Keratinocyte (primary cell): ENCODE measurements around the gene FBXO42. TPM values are rescaled to one million over a fixed set of nuclear protein-coding genes. Genes with fewer than 3 reads are reported as not detected.

Experiments
- DNase-seq: peaks from one replicate; pipeline ENCODE4 v3.0.0-alpha.2; 2011; ENCODE audit warnings: low read depth, missing footprints, low spot score
- FAIRE-seq: peaks from 2 replicates; lab custom pipeline; 2011; peaks lifted over from hg19 to GRCh38; lab: Jason Lieb, UNC
- H2AFZ ChIP-seq: 2 replicates; pipeline ENCODE4 v1.6.0; 2012; ENCODE audit warnings: low read length, control low read depth, inconsistent platforms; ENCODE audit not compliant: control insufficient read depth
- H3K27ac ChIP-seq: 2 replicates; pipeline ENCODE4 v1.5.1; 2011; ENCODE audit warnings: low read length; ENCODE audit not compliant: control insufficient read depth, insufficient read depth
- H3K27me3 ChIP-seq: 3 replicates; pipeline ENCODE4 v1.6.0; 2011; ENCODE audit warnings: low read length; ENCODE audit not compliant: control insufficient read depth, insufficient read depth; ENCODE audit errors: extremely low read depth
- H3K36me3 ChIP-seq, 2 experiments: 2 replicates in 1 of 2; 3 replicates in 1 of 2; pipeline ENCODE4 v1.5.1; 2011; ENCODE audit warnings: low read length in 2 of 2, mild to moderate bottlenecking in 1 of 2; ENCODE audit not compliant: control insufficient read depth in 2 of 2, insufficient read depth in 2 of 2; ENCODE audit errors: extremely low read depth in 1 of 2
- H3K4me1 ChIP-seq: 3 replicates; pipeline ENCODE4 v1.5.1; 2011; ENCODE audit warnings: low read length; ENCODE audit not compliant: control insufficient read depth, insufficient read depth; ENCODE audit errors: extremely low read depth
- H3K4me2 ChIP-seq: 3 replicates; pipeline ENCODE4 v1.6.0; 2011; ENCODE audit warnings: low read depth, low read length; ENCODE audit not compliant: control insufficient read depth, insufficient read depth; ENCODE audit errors: extremely low read depth
- H3K4me3 ChIP-seq, 3 experiments: fragments of 200-600 bp in 1 of 3; sonication (generic) in 1 of 3; 2 replicates in 2 of 3; 3 replicates in 1 of 3; pipeline ENCODE4 v1.5.1; 2011 to 2016; ENCODE audit warnings: low read length in 3 of 3, mild to moderate bottlenecking in 3 of 3, control low read depth in 2 of 3, inconsistent platforms in 1 of 3, low read depth in 1 of 3, mixed read lengths in 1 of 3, mixed run types in 1 of 3, moderate library complexity in 1 of 3; ENCODE audit not compliant: control insufficient read depth in 2 of 3, insufficient read depth in 2 of 3; ENCODE audit errors: extremely low read depth in 1 of 3
- H3K79me2 ChIP-seq: 2 replicates; pipeline ENCODE4 v1.6.0; 2012; ENCODE audit warnings: low read length; ENCODE audit not compliant: control insufficient read depth, insufficient read depth
- H3K9ac ChIP-seq: 3 replicates; pipeline ENCODE4 v1.6.0; 2011; ENCODE audit warnings: low read length; ENCODE audit not compliant: control insufficient read depth, insufficient read depth; ENCODE audit errors: extremely low read depth
- H3K9me1 ChIP-seq: 3 replicates; pipeline ENCODE4 v1.6.0; 2011; ENCODE audit warnings: low read length; ENCODE audit not compliant: control insufficient read depth, insufficient read depth; ENCODE audit errors: extremely low read depth
- H3K9me3 ChIP-seq: 2 replicates; pipeline ENCODE4 v1.5.1; 2012; ENCODE audit warnings: low read depth, low read length; ENCODE audit not compliant: control insufficient read depth
- H4K20me1 ChIP-seq: 3 replicates; pipeline ENCODE4 v1.6.0; 2011; ENCODE audit warnings: low read length; ENCODE audit not compliant: control insufficient read depth, insufficient read depth; ENCODE audit errors: extremely low read depth
- CTCF ChIP-seq, 3 experiments: IDR thresholded peaks in 1 of 3; conservative IDR thresholded peaks in 1 of 3; optimal IDR thresholded peaks in 1 of 3; 2 replicates in 2 of 3; 3 replicates in 1 of 3; pipeline versions ENCODE3 to v1.5.1; 2011; ENCODE audit warnings: low read length in 3 of 3, mild to moderate bottlenecking in 3 of 3, moderate library complexity in 2 of 3, control low read depth in 1 of 3, inconsistent platforms in 1 of 3; ENCODE audit not compliant: insufficient read depth in 2 of 3; ENCODE audit errors: extremely low read depth in 1 of 3
- EZH2 ChIP-seq: IDR thresholded peaks from one replicate; pipeline ENCODE4 v1.6.1; 2012; ENCODE audit warnings: inconsistent platforms, mild to moderate bottlenecking, low read length, moderate library complexity
- dilution Hi-C: fragments of 300-500 bp; cut with MboI; formaldehyde crosslinking; loops from one replicate; pipeline ENCODE4 v1.7.0; 2020; ENCODE audit warnings: low sequenced_read_pairs; ENCODE audit not compliant: extremely low pct_ligation_motif_present
- polyA plus RNA-seq, 5 experiments: library from polyadenylated mRNA; depleted of rRNA in 3 of 5; stranded (reverse) in 3 of 5; stranded (forward) in 1 of 5; unstranded in 1 of 5; fragments of >200 nt; gene quantifications; 1 replicate in 1 of 5; 2 replicates in 3 of 5; 3 replicates in 1 of 5; pipeline versions ENCODE4 v1.2.1 to v1.2.3, GENCODE V29; 2011 to 2012; ENCODE audit warnings: missing spikeins in 2 of 5, low read depth in 1 of 5, low replicate concordance in 1 of 5

FBXO42 gene
- polyA plus RNA-seq, 1 donor (not counting 4 experiments of a cell fraction or from before 2014, with no cell fraction given), result 14.1 TPM

DNA sequence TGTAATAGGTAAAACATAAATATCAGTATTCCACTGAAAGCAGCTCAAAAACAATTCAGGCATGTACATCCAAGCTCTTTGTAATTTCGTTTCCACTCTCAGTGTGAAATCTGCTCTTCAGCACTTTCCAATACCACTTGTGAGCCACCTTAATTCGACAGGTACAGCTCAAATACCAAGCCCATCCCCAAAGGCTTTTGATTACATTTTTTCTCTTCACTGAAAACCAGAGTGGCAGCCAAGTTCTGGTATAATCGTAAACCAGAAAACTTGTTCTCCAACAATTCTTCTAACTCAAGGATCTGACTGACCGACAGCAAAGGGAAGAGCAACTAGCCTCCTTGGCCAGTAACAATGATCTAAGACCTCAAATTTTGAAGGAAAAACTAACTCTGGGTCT is 36.8 kb downstream of the FBXO42 start:
- dilution Hi-C loops, result no loop called here
- H3K27ac ChIP-seq, result no peak overlapping the region
- H3K79me2 ChIP-seq, result peaks cover 28% of the 10 kb centered on the region
- no peak overlapping the region for H2AFZ ChIP-seq
- peaks cover 4 to 6% of the 10 kb centered on the region in 2 experiments for H3K36me3 ChIP-seq
- DNase-seq (no peak), FAIRE-seq (no peak)
- no peaks in the 10 kb centered on the region for H3K27me3 ChIP-seq
- TF ChIP-seq EZH2 (no peak), CTCF (optimal IDR thresholded peaks at IDR 0.05 in 1 of 3, IDR thresholded peaks at IDR 0.05 in 1 of 3, conservative IDR thresholded peaks at IDR 0.05 in 1 of 3; ENCODE audit: extremely low read depth in 1 of 3, insufficient read depth in 2 of 3, low read length in 3 of 3) (no peak)
- H3K4me3 ChIP-seq, result no peak overlapping the region
- H3K4me2 ChIP-seq, result no peak overlapping the region
- H3K4me1 ChIP-seq, result peaks cover 2% of the 10 kb centered on the region
- no peaks in the 10 kb centered on the region for H4K20me1 ChIP-seq
- H3K9me3 ChIP-seq, result no peaks in the 10 kb centered on the region
- peaks cover 2% of the 10 kb centered on the region for H3K9me1 ChIP-seq
- no peak overlapping the region for H3K9ac ChIP-seq

- H3K4me3 ChIP-seq, result no peak overlapping the region
- H3K4me2 ChIP-seq, result no peak overlapping the region
- H2AFZ ChIP-seq, result no peak overlapping the region
- H3K4me1 ChIP-seq, result no peaks in the 10 kb centered on the region
- no peaks in the 10 kb centered on the region for H3K79me2 ChIP-seq
- no peak overlapping the region for H3K9ac ChIP-seq
- no peaks in the 10 kb centered on the region for H3K9me3 ChIP-seq
- H3K9me1 ChIP-seq, result no peaks in the 10 kb centered on the region
- FAIRE-seq (no peak), DNase-seq (no peak)
- no peaks in the 10 kb centered on the region for H3K27me3 ChIP-seq
- no peak for TF ChIP-seq CTCF (optimal IDR thresholded peaks at IDR 0.05 in 1 of 3, IDR thresholded peaks at IDR 0.05 in 1 of 3, conservative IDR thresholded peaks at IDR 0.05 in 1 of 3; ENCODE audit: extremely low read depth in 1 of 3, insufficient read depth in 2 of 3, low read length in 3 of 3)
- no peak for TF ChIP-seq EZH2
- dilution Hi-C loops, result no loop called here
- no peaks in the 10 kb centered on the region for H4K20me1 ChIP-seq
- peaks cover 9 to 11% of the 10 kb centered on the region in 2 experiments for H3K36me3 ChIP-seq
- H3K27ac ChIP-seq, result no peak overlapping the region
Measured at GRCh38 chr1:16307222-16307621, 45.1 kb downstream of the FBXO42 start.
